ENCODE results near the gene LILRA1.
"Not testable (repeated sequence)": the region's sequence is repeated elsewhere in the genome, so short reads cannot be mapped to it uniquely, and the experiment has no call there.

The LILRA1 gene

GRCh38 chr19:54616057-54616456 is 22.6 kb downstream of the LILRA1 start:
- no peak for DNase-seq (ENCODE audit: low read depth)
- no peak overlapping the region for H3K4me3 ChIP-seq (ENCODE audit: low read length)
- TF ChIP-seq CTCF (IDR thresholded peaks at IDR 0.05; ENCODE audit: insufficient read depth, low read depth, low read length, missing control alignments): no peak

- TF ChIP-seq CTCF (IDR thresholded peaks at IDR 0.05; ENCODE audit: insufficient read depth, low read depth, low read length, missing control alignments): no peak
- no peak for DNase-seq (ENCODE audit: low read depth)
- H3K4me3 ChIP-seq (ENCODE audit: low read length): no peak overlapping the region
These were observed 23.6 kb downstream of the LILRA1 start for GRCh38 chr19:54616821-54617560.

GRCh38 chr19:54620464-54620863 is 27.0 kb downstream of the LILRA1 start:
- H3K4me3 ChIP-seq (ENCODE audit: low read length): no peak overlapping the region
- no peak for TF ChIP-seq CTCF (IDR thresholded peaks at IDR 0.05; ENCODE audit: insufficient read depth, low read depth, low read length, missing control alignments)
- DNase-seq (ENCODE audit: low read depth): no peak

GRCh38 chr19:54622431-54622830 is 29.0 kb downstream of the LILRA1 start:
- DNase-seq (ENCODE audit: low read depth): no peak
- H3K4me3 ChIP-seq (ENCODE audit: low read length): no peak overlapping the region
- TF ChIP-seq CTCF (IDR thresholded peaks at IDR 0.05; ENCODE audit: insufficient read depth, low read depth, low read length, missing control alignments): no peak

GRCh38 chr19:54624234-54624633 is 30.8 kb downstream of the LILRA1 start:
- H3K4me3 ChIP-seq (ENCODE audit: low read length); DNase-seq (ENCODE audit: low read depth): not testable (repeated sequence)

- not testable (repeated sequence) for DNase-seq (ENCODE audit: low read depth); H3K4me3 ChIP-seq (ENCODE audit: low read length)
These were observed 31.7 kb downstream of the LILRA1 start for GRCh38 chr19:54624934-54625730.

- DNase-seq (ENCODE audit: low read depth): no peak
- no peak for TF ChIP-seq CTCF (IDR thresholded peaks at IDR 0.05; ENCODE audit: insufficient read depth, low read depth, low read length, missing control alignments)
- H3K4me3 ChIP-seq (ENCODE audit: low read length): no peak overlapping the region
These were observed 33.3 kb downstream of the LILRA1 start for GRCh38 chr19:54626757-54627156.

GRCh38 chr19:54627912-54628311 is 34.5 kb downstream of the LILRA1 start:
- DNase-seq (ENCODE audit: low read depth); H3K4me3 ChIP-seq (ENCODE audit: low read length): not testable (repeated sequence)

GRCh38 chr19:54630262-54630661 is 36.8 kb downstream of the LILRA1 start, which contains the start of gene LILRB1:
Gene LILRB1, plus strand, starts transcription at chr19:54630484. Its CDS starts 590 bp downstream, at chr19:54631074.
- DNase-seq (ENCODE audit: low read depth); H3K4me3 ChIP-seq (ENCODE audit: low read length): not testable (repeated sequence)

All from epithelial cell of esophagus (primary cell).